Stimulated activated naive CD4-positive, alpha-beta T cell (primary cell): ENCODE measurements around the gene CWC25.
"Not testable (repeated sequence)": the region's sequence is repeated elsewhere in the genome, so short reads cannot be mapped to it uniquely, and the experiment has no call there.

Experiments used
- DNase-seq, 6 experiments: peaks; one replicate each; lab custom pipeline; 2025; lab: John Stamatoyannopoulos, UW

The CWC25 gene

GRCh38 chr17:38789185-38789584, 35.9 kb downstream of the CWC25 start:
- DNase-seq: no peak

GRCh38 chr17:38787999-38788398, 37.1 kb downstream of the CWC25 start:
- not testable (repeated sequence) for DNase-seq

- no peak for DNase-seq
Measured at GRCh38 chr17:38786372-38786771, 38.7 kb downstream of the CWC25 start.

DNA sequence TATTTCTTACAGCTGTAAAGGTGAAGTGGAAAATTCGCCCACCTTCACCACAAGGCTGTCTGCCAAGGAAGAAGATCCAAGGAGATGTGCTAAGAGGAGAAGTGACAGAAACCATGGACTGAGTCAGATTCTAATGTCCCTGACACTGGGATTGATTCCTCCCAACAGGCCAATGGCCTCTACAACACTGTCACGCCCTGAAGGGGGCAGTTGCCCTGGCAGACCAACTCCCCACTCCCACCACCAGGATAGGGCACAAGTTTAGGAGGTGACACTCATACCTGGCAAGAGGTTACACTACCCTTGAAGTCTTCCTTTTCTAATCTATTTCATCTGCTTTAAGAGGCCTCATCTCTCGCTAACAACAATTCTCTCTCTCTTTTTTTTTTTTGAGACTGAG, 41.9 kb downstream of the CWC25 start:
- DNase-seq: no peak

DNA sequence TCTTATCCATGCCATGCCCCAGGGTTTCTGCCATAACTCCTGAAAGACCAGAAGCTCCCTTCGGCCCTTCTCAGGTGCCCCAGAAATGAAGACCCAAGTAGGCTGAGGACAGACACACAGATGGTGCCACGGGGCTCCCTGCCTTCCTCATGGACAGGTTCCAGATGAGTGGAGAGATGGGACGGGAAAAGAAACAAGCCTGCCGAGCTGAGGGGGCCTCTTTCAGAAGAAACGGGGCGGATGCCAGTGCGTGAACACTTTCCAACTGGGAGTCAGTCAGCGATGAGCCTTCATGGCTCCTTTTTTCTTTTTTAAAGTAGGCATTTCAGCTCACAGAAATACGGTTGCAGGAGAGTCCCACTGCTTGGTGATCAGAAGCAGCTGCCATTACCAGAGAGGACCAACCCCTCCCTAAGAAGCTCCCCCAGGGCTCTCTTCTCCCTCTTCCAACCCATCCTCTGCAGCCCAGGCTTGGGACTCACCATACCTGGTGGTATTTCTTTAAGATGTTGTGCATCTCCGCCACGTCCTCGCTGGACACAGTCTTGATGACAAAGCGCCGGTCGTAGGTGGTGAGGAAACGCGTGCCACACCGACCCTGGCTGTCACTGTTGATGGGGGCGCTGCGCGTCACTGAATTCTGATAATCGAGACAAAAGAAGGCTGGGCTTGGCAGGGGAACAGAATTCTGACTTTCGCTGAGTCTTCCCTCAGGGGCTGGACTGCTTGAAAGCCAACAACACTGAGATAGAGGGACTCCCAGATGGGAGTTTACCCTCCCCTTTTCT, 45.0 kb downstream of the CWC25 start:
- no peak for DNase-seq

DNA sequence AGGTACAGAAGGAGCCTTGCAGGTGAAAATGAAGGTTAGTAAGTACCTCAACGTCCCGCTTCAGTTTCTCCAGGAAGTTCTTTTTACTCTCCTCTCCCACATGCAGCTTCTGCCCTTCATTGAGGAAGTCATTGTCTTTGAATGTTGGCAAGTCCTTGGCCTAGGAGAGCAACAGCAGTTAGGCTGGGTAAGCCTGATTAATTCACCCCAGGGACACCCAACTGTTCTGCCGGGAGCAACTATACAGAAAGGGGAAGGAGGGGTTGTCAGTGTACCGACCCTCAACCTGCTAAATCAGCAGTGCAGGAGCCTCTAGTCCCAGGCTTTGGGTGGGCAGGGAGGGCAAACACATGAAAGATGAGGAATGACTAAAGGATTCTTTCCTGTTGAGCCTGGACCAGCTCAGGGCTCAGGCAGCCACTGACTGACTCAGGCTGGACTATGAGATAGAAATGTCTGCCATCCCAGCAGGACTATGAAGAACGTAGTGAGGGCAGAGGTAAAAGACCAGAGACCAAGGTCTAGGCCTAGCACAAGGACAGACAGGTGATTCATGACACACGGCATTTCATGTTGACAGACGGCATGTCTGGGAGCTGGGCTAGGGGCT, 47.4 kb downstream of the CWC25 start:
- no peak for DNase-seq

- no peak for DNase-seq
Measured at GRCh38 chr17:38773258-38773657, 51.9 kb downstream of the CWC25 start.

DNA sequence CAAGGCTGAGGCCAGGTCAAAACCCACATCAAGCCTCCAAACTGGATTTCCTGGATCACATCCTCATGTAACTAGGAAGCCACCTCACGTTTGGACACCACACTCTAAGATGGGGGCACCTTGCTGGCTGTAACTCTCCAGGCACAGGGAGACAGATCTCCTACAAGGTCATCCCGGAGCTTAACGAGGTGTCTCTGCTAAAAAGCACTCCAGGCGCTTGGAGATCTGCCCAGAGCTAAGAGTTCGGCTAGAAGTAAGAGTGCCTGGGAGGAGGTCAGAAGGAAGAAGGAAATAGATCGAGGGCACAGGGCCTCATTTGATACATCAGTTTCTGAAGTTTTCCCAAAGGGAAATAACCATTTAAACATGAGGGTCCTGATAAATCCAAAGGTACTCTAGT, 56.7 kb downstream of the CWC25 start:
- no peak for DNase-seq

GRCh38 chr17:38766341-38766740, 58.8 kb downstream of the CWC25 start:
- no peak for DNase-seq

- DNase-seq: no peak
Measured at GRCh38 chr17:38762231-38762630, 62.9 kb downstream of the CWC25 start.

GRCh38 chr17:38761612-38762011, 63.5 kb downstream of the CWC25 start:
- peak in 1 of 6 experiments; percentile 22 for DNase-seq

GRCh38 chr17:38753071-38753506, 72.0 kb downstream of the CWC25 start:
- no peak for DNase-seq

- DNase-seq: peak; percentile 86 to 96 (median 94)
Measured at GRCh38 chr17:38752308-38753070, 72.6 kb downstream of the CWC25 start, which contains the start of gene PSMB3. Gene PSMB3 (plus strand): TSS chr17:38752741. CDS start chr17:38752827, 86 bp downstream.

DNA sequence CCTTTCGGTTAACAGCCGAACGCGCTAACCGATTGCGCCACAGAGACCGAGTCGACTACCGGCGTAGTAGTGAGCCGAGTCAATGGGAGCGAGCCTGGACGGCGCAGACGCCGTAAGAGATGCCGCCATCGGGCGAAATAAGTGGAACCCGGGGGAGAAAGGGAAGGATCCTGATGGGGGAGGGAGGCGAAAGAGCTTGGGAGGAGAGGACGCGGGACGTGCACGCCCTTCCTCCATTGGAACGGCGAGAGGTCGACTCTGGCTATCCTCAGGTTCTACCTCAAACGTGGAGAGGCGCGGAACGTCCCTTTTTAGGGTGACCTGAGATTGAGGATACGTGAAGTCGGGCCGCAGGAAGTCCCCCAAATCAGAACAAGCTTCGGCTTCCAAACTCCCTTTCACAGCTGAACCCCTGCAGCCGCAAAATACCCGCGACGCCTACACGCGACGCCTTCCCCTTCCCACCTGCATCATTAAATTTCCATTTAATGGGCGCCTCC, 73.3 kb downstream of the CWC25 start:
- peak; percentile 71 to 96 (median 78) for DNase-seq

DNA sequence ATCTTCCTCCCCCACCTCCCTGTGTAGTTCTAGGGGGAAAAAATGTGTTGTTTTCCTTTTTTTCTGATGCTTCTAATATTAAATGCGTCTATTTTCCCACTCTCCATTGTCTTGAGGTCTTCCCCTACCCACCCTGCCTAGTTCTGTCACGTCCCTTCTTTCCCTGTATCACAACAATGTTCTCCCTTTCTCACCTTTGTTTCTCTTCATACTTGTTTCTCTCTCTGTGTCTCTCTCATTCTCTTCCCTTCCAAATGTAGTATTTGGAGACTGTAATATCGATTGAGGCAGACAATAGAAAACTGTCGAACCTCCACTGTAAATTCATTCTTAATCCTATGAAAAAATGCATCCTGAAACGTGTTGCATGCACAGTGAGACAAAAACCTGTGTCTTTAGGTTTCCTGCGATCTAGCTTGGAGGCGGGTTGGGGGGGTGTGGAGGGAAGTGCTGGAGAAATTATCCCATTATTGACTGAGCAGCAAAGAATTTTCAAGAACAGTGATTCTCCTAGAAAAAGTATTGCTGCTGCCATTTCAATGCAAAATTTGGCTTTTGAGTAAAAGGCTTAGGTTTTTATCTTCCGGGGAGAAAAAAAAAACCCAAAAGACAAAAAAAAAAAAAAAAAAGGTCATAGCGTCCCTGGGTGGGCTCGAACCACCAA, 73.8 kb downstream of the CWC25 start:
- no peak for DNase-seq
